CD8-positive, alpha-beta memory T cell (primary cell): ENCODE measurements around the gene PRRT1B. TPM values are rescaled to one million over a fixed set of nuclear protein-coding genes. Genes with fewer than 3 reads are reported as not detected.

Experiments used
- CTCF ChIA-PET: fragments of 350-600 bp; sonication (Branson Sonifier 250); formaldehyde crosslinking; loops from one replicate; lab custom pipeline; 2021; ENCODE audit warnings: antibody characterized with exemption; lab: Charles Lee
- POLR2A ChIA-PET: fragments of 350-600 bp; sonication (Branson Sonifier 250); formaldehyde crosslinking; loops from one replicate; lab custom pipeline; 2021; ENCODE audit warnings: antibody characterized with exemption; lab: Charles Lee
- DNase-seq, 5 donors: peaks; one replicate each; pipeline versions ENCODE4 v3.0.0 to v3.0.0-alpha.2; 2020 to 2022; ENCODE audit warnings: mixed read lengths in 1 of 5
- H3K27ac ChIP-seq: one replicate; pipeline ENCODE4 v1.7.0; 2013; ENCODE audit warnings: low read depth, mild to moderate bottlenecking, low read length, moderate library complexity
- H3K27me3 ChIP-seq: 2 replicates; pipeline ENCODE4 v1.7.0; 2013; ENCODE audit warnings: low read length, mild to moderate bottlenecking; ENCODE audit not compliant: insufficient read depth, poor library complexity, severe bottlenecking
- H3K36me3 ChIP-seq: 2 replicates; pipeline ENCODE4 v1.7.0; 2013; ENCODE audit warnings: mild to moderate bottlenecking, low read length, moderate library complexity; ENCODE audit not compliant: insufficient read depth
- H3K4me1 ChIP-seq: 2 replicates; pipeline ENCODE4 v1.7.0; 2013; ENCODE audit warnings: mild to moderate bottlenecking, low read length, moderate library complexity; ENCODE audit not compliant: insufficient read depth
- H3K4me3 ChIP-seq: 2 replicates; pipeline ENCODE4 v1.7.0; 2013; ENCODE audit warnings: mild to moderate bottlenecking, low read length
- H3K9me3 ChIP-seq: 2 replicates; pipeline ENCODE4 v1.7.0; 2013; ENCODE audit warnings: mild to moderate bottlenecking, low read length
- H3K27ac Mint-ChIP-seq, 8 donors: one replicate each; pipeline ENCODE4 v1.8.0; 2020 to 2021; ENCODE audit warnings: mixed read lengths in 8 of 8, mild to moderate bottlenecking in 6 of 8, inconsistent platforms in 3 of 8, moderate library complexity in 3 of 8
- H3K27me3 Mint-ChIP-seq, 2 donors: one replicate each; pipeline ENCODE4 v1.8.0; 2020 to 2021; ENCODE audit warnings: mixed read lengths in 2 of 2, mild to moderate bottlenecking in 1 of 2, moderate library complexity in 1 of 2
- H3K36me3 Mint-ChIP-seq, 3 donors: one replicate each; pipeline ENCODE4 v1.8.0; 2020 to 2021; ENCODE audit warnings: mixed read lengths in 3 of 3, inconsistent platforms in 1 of 3, mild to moderate bottlenecking in 1 of 3
- H3K4me1 Mint-ChIP-seq, 3 donors: one replicate each; pipeline ENCODE4 v1.8.0; 2020 to 2021; ENCODE audit warnings: mixed read lengths in 3 of 3, inconsistent platforms in 1 of 3, mild to moderate bottlenecking in 1 of 3
- H3K4me3 Mint-ChIP-seq, 7 donors: one replicate each; pipeline ENCODE4 v1.8.0; 2020 to 2021; ENCODE audit warnings: mixed read lengths in 7 of 7, mild to moderate bottlenecking in 6 of 7, moderate library complexity in 4 of 7, inconsistent platforms in 2 of 7
- H3K9me3 Mint-ChIP-seq, 5 donors: one replicate each; pipeline ENCODE4 v1.8.0; 2020 to 2022; ENCODE audit warnings: mixed read lengths in 5 of 5, mild to moderate bottlenecking in 3 of 5, moderate library complexity in 2 of 5, inconsistent platforms in 1 of 5
- polyA plus RNA-seq: library from polyadenylated mRNA; unstranded; fragments of 300-500 nt; fragmentation: Illumina TruSeq; gene quantifications from one replicate; pipeline ENCODE4 v1.2.3, GENCODE V29; 2021
- total RNA-seq, 2 experiments: library from RNA; stranded (reverse); gene quantifications; one replicate each; pipeline ENCODE4 v1.2.3, GENCODE V29; 2021

The PRRT1B gene
- total and polyA plus RNA-seq, 3 experiments from 2014 or later, result not detected

- Mint-ChIP-seq H3K27me3 (peaks cover 0 to 2% of the 10 kb centered on the region in 2 donors), H3K9me3 (peaks cover 0 to 2% (median 0%) of the 10 kb centered on the region in 5 donors), H3K4me3 (no peak overlapping the region), H3K4me1 (peaks cover 0 to 4% (median 3%) of the 10 kb centered on the region in 3 donors), H3K27ac (peak overlapping the region in 2 of 8 donors; percentile 3 to 69), H3K36me3 (peaks cover 0 to 23% (median 8%) of the 10 kb centered on the region in 3 donors)
- Histone ChIP-seq H3K4me1 (no peaks in the 10 kb centered on the region), H3K27me3 (no peaks in the 10 kb centered on the region), H3K4me3 (no peak overlapping the region), H3K36me3 (no peaks in the 10 kb centered on the region), H3K9me3 (no peaks in the 10 kb centered on the region), H3K27ac (no peak overlapping the region)
- CTCF ChIA-PET, result no interaction called here
- POLR2A ChIA-PET, result no interaction called here
- DNase-seq, result peak in 1 of 5 donors; percentile 3
These were observed 20.8 kb downstream of the PRRT1B start for GRCh38 chr9:131566158-131566557.

- Histone ChIP-seq H3K36me3 (no peaks in the 10 kb centered on the region), H3K27me3 (no peaks in the 10 kb centered on the region), H3K9me3 (no peaks in the 10 kb centered on the region), H3K27ac (no peak overlapping the region), H3K4me1 (no peaks in the 10 kb centered on the region), H3K4me3 (no peak overlapping the region)
- DNase-seq, result peak in 1 of 5 donors; percentile 33
- no peaks in the 10 kb centered on the region for H3K9me3 Mint-ChIP-seq
- H3K36me3 Mint-ChIP-seq, result peaks cover 3 to 33% (median 9%) of the 10 kb centered on the region in 3 donors
- CTCF ChIA-PET, result no interaction called here
- H3K4me3 Mint-ChIP-seq, result no peak overlapping the region
- POLR2A ChIA-PET, result no interaction called here
- H3K4me1 Mint-ChIP-seq, result peaks cover 0 to 4% (median 4%) of the 10 kb centered on the region in 3 donors
- H3K27ac Mint-ChIP-seq, result peak overlapping the region in 1 of 8 donors; percentile 60
- peaks cover 0 to 2% of the 10 kb centered on the region in 2 donors for H3K27me3 Mint-ChIP-seq
These were observed 22.6 kb downstream of the PRRT1B start for GRCh38 chr9:131567910-131568309.

DNA sequence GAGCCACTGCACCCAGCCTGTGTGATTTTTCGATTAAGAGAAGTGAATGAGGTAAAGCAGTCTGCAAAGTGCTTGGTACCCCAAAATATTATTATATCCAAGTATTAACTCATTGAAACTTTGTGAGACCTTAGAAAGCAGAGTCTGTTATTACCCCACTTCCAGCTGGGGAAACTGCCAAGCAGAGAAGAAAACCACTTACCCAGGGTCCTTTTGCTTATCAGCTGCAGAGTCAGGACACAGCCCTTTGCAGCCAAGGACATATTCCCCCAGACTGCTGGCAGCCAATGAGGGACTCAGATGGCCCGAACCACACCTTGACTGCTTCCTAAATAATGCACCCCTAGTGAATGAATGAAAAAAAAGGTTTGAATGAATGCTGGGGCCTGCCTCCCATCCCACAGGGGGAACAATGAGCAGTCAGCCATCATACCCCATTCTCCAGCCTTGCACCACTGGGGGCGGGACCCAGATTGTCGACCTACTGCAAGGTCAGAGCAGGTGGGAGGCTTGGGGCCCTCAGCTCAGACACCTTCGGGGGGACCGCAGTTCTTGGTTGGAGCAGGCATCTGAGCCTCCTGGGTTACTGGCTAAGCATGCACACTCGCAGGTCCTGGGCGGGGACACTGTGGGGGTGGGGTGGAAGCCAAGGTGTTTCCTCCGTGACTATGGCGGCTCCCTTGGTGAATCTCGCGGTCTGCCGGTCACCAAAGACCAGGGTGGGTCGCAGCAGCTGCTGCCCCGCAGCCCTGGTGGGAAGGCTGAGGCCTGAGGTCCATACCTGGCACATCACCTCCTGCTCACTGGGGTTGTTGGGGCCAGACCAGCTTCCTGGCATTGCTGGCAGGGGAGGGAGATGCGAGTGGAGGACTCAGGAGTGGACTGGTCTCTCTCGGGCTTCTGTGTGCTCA is 29.7 kb downstream of the PRRT1B start:
- Mint-ChIP-seq H3K4me3 (no peak overlapping the region), H3K27me3 (peaks cover 0 to under 1% of the 10 kb centered on the region in 2 donors), H3K9me3 (no peaks in the 10 kb centered on the region), H3K4me1 (peaks cover 21 to 27% (median 26%) of the 10 kb centered on the region in 3 donors), H3K27ac (peak overlapping the region in 3 of 8 donors; percentile 42 to 66 (median 57)), H3K36me3 (peaks cover 3 to 75% (median 3%) of the 10 kb centered on the region in 3 donors)
- no peak for DNase-seq
- Histone ChIP-seq H3K4me1 (peaks cover 21% of the 10 kb centered on the region), H3K27me3 (no peaks in the 10 kb centered on the region), H3K36me3 (peaks cover 12% of the 10 kb centered on the region), H3K27ac (no peak overlapping the region), H3K9me3 (no peaks in the 10 kb centered on the region), H3K4me3 (no peak overlapping the region)
- CTCF ChIA-PET, result interaction anchor here (1.3 kb wide), 1 partner anchor 239 kb away, joined by 3 read pairs; no protein-coding TSS in a partner anchor
- POLR2A ChIA-PET, result no interaction called here

- H3K27me3 ChIP-seq, result no peaks in the 10 kb centered on the region
- Mint-ChIP-seq H3K27ac (peak overlapping the region in 4 of 8 donors; percentile 32 to 58 (median 46)), H3K4me3 (no peak overlapping the region), H3K36me3 (peaks cover 3 to 79% (median 4%) of the 10 kb centered on the region in 3 donors), H3K27me3 (no peaks in the 10 kb centered on the region), H3K4me1 (peaks cover 21 to 26% (median 24%) of the 10 kb centered on the region in 3 donors), H3K9me3 (no peaks in the 10 kb centered on the region)
- no peak overlapping the region for H3K27ac ChIP-seq
- H3K36me3 ChIP-seq, result peaks cover 16% of the 10 kb centered on the region
- H3K4me3 ChIP-seq, result no peak overlapping the region
- ChIA-PET POLR2A (no interaction called here), CTCF (interaction anchor here (1.3 kb wide), 1 partner anchor 240 kb away, joined by 3 read pairs; no protein-coding TSS in a partner anchor)
- H3K9me3 ChIP-seq, result no peaks in the 10 kb centered on the region
- H3K4me1 ChIP-seq, result peaks cover 21% of the 10 kb centered on the region
- DNase-seq, result no peak
These were observed 30.9 kb downstream of the PRRT1B start for GRCh38 chr9:131575946-131576853.

DNA sequence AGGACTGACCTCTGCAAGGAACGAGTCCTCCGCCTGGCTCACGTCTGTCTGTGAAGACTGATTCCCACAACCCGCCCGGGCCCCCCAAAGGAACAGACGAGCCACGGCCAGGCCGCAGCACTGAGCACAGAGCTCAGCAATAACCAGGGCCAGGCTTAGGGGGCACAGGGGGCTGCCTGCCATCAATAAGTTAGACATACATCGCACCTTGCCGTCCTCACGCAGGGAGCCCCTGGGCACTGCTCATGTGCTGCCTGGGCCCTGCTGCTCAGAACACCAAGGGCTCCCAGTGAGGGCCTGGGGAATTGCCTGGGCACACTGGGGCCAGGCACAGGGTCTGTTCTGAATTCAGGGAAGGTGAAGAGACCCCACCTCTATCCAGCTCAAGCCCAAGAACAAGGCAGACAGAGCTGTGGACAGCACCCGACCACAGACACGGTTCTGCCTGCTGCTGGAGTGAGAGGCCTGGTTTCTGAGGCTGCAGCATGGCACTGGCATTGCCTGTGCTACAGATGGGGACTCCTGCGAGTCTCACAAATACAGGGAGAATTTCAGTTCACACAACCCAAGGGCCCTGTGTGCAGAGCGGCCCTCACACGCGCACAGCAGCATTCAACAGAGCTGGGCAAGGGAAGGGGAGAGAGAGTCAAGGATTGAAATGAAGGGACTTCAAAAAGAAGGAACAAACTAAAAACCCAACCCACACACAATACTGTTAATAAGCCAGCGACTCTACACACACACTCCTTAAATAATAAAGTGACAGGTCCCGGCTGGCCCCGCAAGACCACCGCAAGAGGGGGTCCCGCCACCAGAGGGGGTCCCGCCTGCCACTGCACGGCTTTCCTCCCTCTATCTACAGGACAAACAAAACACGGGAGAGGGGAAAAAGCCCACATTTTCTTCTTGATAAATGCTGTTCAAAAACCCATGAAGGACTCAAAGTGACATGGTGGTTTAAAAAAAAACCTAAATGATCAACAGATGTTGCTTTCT is 32.0 kb downstream of the PRRT1B start:
- peak overlapping the region; percentile 23 to 96 (median 92) for H3K27ac Mint-ChIP-seq
- H3K9me3 ChIP-seq, result no peaks in the 10 kb centered on the region
- CTCF ChIA-PET, result no interaction called here
- POLR2A ChIA-PET, result no interaction called here
- no peak for DNase-seq
- H3K36me3 ChIP-seq, result peaks cover 24% of the 10 kb centered on the region
- H3K4me3 ChIP-seq, result no peak overlapping the region
- peaks cover 21% of the 10 kb centered on the region for H3K4me1 ChIP-seq
- peak overlapping the region in 3 of 7 donors; percentile 15 to 44 (median 38) for H3K4me3 Mint-ChIP-seq
- no peaks in the 10 kb centered on the region for H3K27me3 Mint-ChIP-seq
- H3K27ac ChIP-seq, result no peak overlapping the region
- H3K9me3 Mint-ChIP-seq, result no peaks in the 10 kb centered on the region
- peaks cover 21 to 26% (median 23%) of the 10 kb centered on the region in 3 donors for H3K4me1 Mint-ChIP-seq
- H3K27me3 ChIP-seq, result no peaks in the 10 kb centered on the region
- peaks cover 3 to 86% (median 6%) of the 10 kb centered on the region in 3 donors for H3K36me3 Mint-ChIP-seq

GRCh38 chr9:131578021-131578420 is 32.7 kb downstream of the PRRT1B start:
- Mint-ChIP-seq H3K27me3 (no peaks in the 10 kb centered on the region), H3K27ac (peak overlapping the region; percentile 81 to 96 (median 92)), H3K36me3 (peaks cover 0 to 86% (median 4%) of the 10 kb centered on the region in 3 donors), H3K9me3 (no peaks in the 10 kb centered on the region), H3K4me3 (peak overlapping the region in 3 of 7 donors; percentile 24 to 73 (median 40)), H3K4me1 (peaks cover 21 to 26% (median 24%) of the 10 kb centered on the region in 3 donors)
- Histone ChIP-seq H3K27ac (peak overlapping the region; percentile 51), H3K9me3 (no peaks in the 10 kb centered on the region), H3K27me3 (no peaks in the 10 kb centered on the region), H3K36me3 (peaks cover 24% of the 10 kb centered on the region), H3K4me3 (no peak overlapping the region), H3K4me1 (peaks cover 21% of the 10 kb centered on the region)
- ChIA-PET CTCF (no interaction called here), POLR2A (interaction anchor here (1.2 to 1.6 kb wide), 2 partner anchors 14 to 75 kb away, joined by 3 to 4 read pairs; partner anchors contain the start of gene POMT1)
- DNase-seq, result no peak
